Suprapubic skin (tissue), 3 donors: ENCODE measurements around the gene OR10J1.

Experiments used
- EP300 ChIP-seq: sonication (generic); formaldehyde crosslinking; IDR thresholded peaks from one replicate; pipeline ENCODE4 v1.6.1; 2017; ENCODE audit warnings: antibody characterized with exemption
- POLR2A ChIP-seq, 2 donors: fragments of 450-650 bp; IDR thresholded peaks; one replicate each; pipeline ENCODE4 v1.6.1; 2017; ENCODE audit warnings: antibody characterized with exemption in 2 of 2, mild to moderate bottlenecking in 2 of 2, moderate library complexity in 2 of 2
- TF ChIP-seq, protein P1 (sequence below), 2 donors: fragments of 200-600 bp in 1 of 2; fragments of 450-650 bp in 1 of 2; sonication (generic) in 1 of 2; IDR thresholded peaks; one replicate each; pipeline ENCODE4 v1.5.1; 2016 to 2019; ENCODE audit warnings: antibody characterized with exemption in 2 of 2, mild to moderate bottlenecking in 1 of 2, moderate library complexity in 1 of 2

DNA sequence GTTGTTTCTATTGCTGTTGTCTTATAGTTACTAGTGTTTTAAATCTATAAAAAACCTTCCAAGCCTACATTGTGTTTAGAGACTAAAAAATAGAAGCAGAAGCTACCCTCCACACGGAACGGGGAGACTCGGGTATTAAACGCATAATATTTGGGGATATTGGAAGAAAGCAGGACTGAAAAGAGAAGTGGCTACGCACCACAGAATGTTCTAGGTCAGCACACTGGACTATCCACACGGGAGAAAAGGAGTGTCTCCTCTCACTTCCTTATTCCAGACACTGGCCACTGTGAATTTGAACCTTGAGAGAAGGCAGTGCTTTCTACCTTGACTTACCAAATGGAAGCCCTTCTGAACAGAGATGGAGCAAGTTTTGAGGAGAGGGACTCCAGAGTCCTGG is 8.5 kb upstream of the OR10J1 start:
- TF ChIP-seq POLR2A (IDR thresholded peaks at IDR 0.05) (no peak), EP300 (no peak)
- TF ChIP-seq, protein P1, sequence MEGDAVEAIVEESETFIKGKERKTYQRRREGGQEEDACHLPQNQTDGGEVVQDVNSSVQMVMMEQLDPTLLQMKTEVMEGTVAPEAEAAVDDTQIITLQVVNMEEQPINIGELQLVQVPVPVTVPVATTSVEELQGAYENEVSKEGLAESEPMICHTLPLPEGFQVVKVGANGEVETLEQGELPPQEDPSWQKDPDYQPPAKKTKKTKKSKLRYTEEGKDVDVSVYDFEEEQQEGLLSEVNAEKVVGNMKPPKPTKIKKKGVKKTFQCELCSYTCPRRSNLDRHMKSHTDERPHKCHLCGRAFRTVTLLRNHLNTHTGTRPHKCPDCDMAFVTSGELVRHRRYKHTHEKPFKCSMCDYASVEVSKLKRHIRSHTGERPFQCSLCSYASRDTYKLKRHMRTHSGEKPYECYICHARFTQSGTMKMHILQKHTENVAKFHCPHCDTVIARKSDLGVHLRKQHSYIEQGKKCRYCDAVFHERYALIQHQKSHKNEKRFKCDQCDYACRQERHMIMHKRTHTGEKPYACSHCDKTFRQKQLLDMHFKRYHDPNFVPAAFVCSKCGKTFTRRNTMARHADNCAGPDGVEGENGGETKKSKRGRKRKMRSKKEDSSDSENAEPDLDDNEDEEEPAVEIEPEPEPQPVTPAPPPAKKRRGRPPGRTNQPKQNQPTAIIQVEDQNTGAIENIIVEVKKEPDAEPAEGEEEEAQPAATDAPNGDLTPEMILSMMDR (IDR thresholded peaks at IDR 0.05): no peak
